Body of pancreas (tissue), 4 donors: ENCODE measurements around the gene CR2. TPM values are rescaled to one million over a fixed set of nuclear protein-coding genes. Genes with fewer than 3 reads are reported as not detected.

Experiments used
- ATAC-seq: fragments of 150-250 bp; one replicate; pipeline ENCODE4 v1.9.1; 2016
- DNase-seq, 4 donors: peaks; one replicate each; pipeline ENCODE4 v3.0.0-alpha.2; 2019
- H3K27ac ChIP-seq, 4 donors: fragments of 200-600 bp; sonication (generic); 1 replicate in 3 of 4; 2 replicates in 1 of 4; pipeline versions ENCODE4 v1.5.1 to v1.6.1; 2016 to 2019; ENCODE audit warnings: mild to moderate bottlenecking in 1 of 4, mixed read lengths in 1 of 4, moderate library complexity in 1 of 4
- H3K27me3 ChIP-seq, 2 donors: fragments of 200-600 bp; sonication (generic); one replicate each; pipeline ENCODE4 v1.6.0; 2016; ENCODE audit warnings: mild to moderate bottlenecking in 1 of 2
- H3K36me3 ChIP-seq, 2 donors: fragments of 200-600 bp; sonication (generic); replicated peaks in 1 of 2; 2 replicates each; pipeline ENCODE4 v1.5.1; 2016; ENCODE audit warnings: low read depth in 2 of 2; ENCODE audit not compliant: insufficient read depth in 1 of 2
- H3K4me1 ChIP-seq: fragments of 200-600 bp; sonication (generic); one replicate; pipeline ENCODE4 v1.6.0; 2016
- H3K4me3 ChIP-seq, 2 donors: fragments of 200-600 bp; sonication (generic); 1 replicate in 1 of 2; 2 replicates in 1 of 2; pipeline ENCODE4 v1.5.1; 2016 to 2019
- H3K9me3 ChIP-seq, 3 donors: fragments of 200-600 bp; sonication (generic); 1 replicate in 2 of 3; 2 replicates in 1 of 3; pipeline ENCODE4 v1.5.1; 2016
- POLR2A ChIP-seq, 3 donors: fragments of 450-650 bp; IDR thresholded peaks; one replicate each; pipeline ENCODE4 v1.6.1; 2016; ENCODE audit warnings: antibody characterized with exemption in 3 of 3, mild to moderate bottlenecking in 2 of 3
- WGBS, 2 donors: methylation state at CpG; one replicate each; pipeline ENCODE4 v1.1.5; 2017; 5-methylcytosine and 5-hydroxymethylcytosine counted together
- intact Hi-C: fragments of 100-400 bp; cut with DNase I; formaldehyde crosslinking; loops from one replicate; pipeline ENCODE4 v1.15.1; 2023
- total RNA-seq, 2 donors: library from RNA; depleted of rRNA; stranded (reverse); fragments of >200 nt; gene quantifications; one replicate each; pipeline ENCODE4 v1.1.0, GENCODE V29; 2016
- TF ChIP-seq, protein P1 (sequence below), 7 experiments: fragments of 450-650 bp in 4 of 7; fragments of 200-600 bp in 3 of 7; sonication (generic) in 3 of 7; IDR thresholded peaks; one replicate each; pipeline ENCODE4 v1.5.1; 2016 to 2019; ENCODE audit warnings: antibody characterized with exemption in 7 of 7

CR2 gene
- total RNA-seq, 2 donors from 2014 or later, result not detected

DNA sequence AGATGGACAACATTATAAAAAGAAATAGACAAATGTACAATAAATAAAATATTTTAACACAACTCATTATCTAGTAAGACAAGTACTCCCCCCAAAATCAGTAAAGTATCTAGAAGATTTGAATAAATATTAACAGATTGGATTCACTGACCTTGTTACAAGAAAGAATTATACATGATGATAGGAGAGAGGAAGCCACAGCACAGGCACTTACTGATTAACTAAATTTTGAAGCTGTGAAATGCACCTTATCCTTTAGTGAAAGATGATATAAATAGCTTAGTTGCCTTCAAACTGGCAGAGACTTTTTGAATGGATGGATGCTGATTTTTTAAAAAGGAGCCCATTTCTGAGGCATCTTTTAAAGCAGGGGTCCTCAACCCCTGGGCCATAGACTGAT, 50.3 kb downstream of the CR2 start:
- Histone ChIP-seq H3K36me3 (no peaks in the 10 kb centered on the region), H3K4me1 (no peaks in the 10 kb centered on the region), H3K4me3 (no peak overlapping the region), H3K27me3 (no peaks in the 10 kb centered on the region), H3K27ac (no peak overlapping the region), H3K9me3 (no peaks in the 10 kb centered on the region)
- TF ChIP-seq, protein P1, sequence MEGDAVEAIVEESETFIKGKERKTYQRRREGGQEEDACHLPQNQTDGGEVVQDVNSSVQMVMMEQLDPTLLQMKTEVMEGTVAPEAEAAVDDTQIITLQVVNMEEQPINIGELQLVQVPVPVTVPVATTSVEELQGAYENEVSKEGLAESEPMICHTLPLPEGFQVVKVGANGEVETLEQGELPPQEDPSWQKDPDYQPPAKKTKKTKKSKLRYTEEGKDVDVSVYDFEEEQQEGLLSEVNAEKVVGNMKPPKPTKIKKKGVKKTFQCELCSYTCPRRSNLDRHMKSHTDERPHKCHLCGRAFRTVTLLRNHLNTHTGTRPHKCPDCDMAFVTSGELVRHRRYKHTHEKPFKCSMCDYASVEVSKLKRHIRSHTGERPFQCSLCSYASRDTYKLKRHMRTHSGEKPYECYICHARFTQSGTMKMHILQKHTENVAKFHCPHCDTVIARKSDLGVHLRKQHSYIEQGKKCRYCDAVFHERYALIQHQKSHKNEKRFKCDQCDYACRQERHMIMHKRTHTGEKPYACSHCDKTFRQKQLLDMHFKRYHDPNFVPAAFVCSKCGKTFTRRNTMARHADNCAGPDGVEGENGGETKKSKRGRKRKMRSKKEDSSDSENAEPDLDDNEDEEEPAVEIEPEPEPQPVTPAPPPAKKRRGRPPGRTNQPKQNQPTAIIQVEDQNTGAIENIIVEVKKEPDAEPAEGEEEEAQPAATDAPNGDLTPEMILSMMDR (IDR thresholded peaks at IDR 0.05), result no peak
- no peak for TF ChIP-seq POLR2A (IDR thresholded peaks at IDR 0.05)
- ATAC-seq (no peak), DNase-seq (no peak)
- intact Hi-C loops, result no loop called here

DNA sequence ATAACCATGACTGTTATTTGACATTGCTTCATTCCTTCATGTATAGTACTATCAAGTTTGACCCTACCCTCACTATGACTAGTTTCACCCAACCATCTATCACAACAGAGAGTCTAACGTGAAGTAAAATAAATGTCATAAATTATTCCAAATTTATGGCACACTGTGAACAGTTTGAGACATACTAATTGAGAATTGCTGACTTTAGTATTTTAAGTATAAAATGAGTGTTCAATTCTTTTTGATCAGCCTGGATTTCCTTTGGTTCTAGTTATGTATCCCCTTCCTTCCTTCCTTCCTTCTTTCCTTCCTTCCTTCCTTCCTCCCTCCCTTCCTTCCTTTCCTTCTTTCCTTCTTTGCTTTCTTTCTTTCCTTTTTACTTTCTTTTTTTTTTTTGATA, 56.3 kb downstream of the CR2 start:
- no peak for ATAC-seq
- H3K4me3 ChIP-seq, result no peak overlapping the region
- TF ChIP-seq, protein P1 (IDR thresholded peaks at IDR 0.05), result no peak
- no peak for TF ChIP-seq POLR2A (IDR thresholded peaks at IDR 0.05)
- no peaks in the 10 kb centered on the region for H3K36me3 ChIP-seq
- 41 to 48% methylated on average over 1 of the region's 1 CpG for WGBS, 2 donors
- no peak for DNase-seq
- intact Hi-C loops, result no loop called here
- no peaks in the 10 kb centered on the region for H3K9me3 ChIP-seq
- no peaks in the 10 kb centered on the region for H3K4me1 ChIP-seq
- H3K27ac ChIP-seq, result no peak overlapping the region
- H3K27me3 ChIP-seq, result no peaks in the 10 kb centered on the region

DNA sequence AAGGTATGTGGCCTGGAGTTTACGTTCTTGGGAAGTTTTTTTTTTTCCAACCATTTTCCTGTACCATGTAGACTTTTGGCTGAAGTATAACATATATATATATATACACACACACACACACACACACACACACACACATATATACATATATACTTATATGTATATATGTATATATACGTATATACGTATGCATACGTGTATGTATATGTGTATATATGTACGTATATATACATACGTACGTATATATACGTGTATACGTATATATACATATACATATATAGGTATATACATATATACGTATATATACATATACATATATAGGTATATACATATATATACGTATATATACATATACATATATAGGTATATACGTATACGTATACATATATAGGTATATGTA, 60.8 kb downstream of the CR2 start:
- no peaks in the 10 kb centered on the region for H3K27me3 ChIP-seq
- no peak for DNase-seq
- ATAC-seq, result no peak
- H3K27ac ChIP-seq, result no peak overlapping the region
- no peak overlapping the region for H3K4me3 ChIP-seq
- no peaks in the 10 kb centered on the region for H3K9me3 ChIP-seq
- H3K36me3 ChIP-seq, result no peaks in the 10 kb centered on the region
- H3K4me1 ChIP-seq, result no peaks in the 10 kb centered on the region
- 79 to 81% methylated on average over 13 of the region's 13 CpGs for WGBS, 2 donors
- intact Hi-C loops, result no loop called here
- TF ChIP-seq, protein P1 (IDR thresholded peaks at IDR 0.05), result no peak
- TF ChIP-seq POLR2A (IDR thresholded peaks at IDR 0.05), result no peak

DNA sequence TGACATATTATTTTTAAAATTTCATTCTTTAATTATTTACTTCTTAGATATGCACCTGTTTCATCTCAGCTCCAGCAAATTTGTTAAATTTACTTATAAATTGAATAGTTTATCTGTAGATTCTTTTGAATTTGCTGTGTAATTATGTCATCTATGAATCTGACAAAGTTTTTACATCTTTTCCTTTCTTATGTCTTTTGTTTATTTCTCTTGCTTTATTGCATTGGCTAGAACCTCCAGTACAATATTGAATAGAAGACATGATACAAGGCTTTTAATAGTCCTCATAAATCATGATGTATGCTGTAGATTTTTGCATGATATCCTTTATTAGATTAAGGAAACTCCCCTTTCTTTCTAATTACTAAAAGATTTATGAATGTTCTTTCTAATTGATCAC, 62.6 kb downstream of the CR2 start:
- TF ChIP-seq, protein P1 (IDR thresholded peaks at IDR 0.05), result no peak
- TF ChIP-seq POLR2A (IDR thresholded peaks at IDR 0.05), result no peak
- Histone ChIP-seq H3K27me3 (no peaks in the 10 kb centered on the region), H3K4me1 (no peaks in the 10 kb centered on the region), H3K9me3 (no peaks in the 10 kb centered on the region), H3K27ac (no peak overlapping the region), H3K36me3 (no peaks in the 10 kb centered on the region), H3K4me3 (no peak overlapping the region)
- no peak for DNase-seq
- intact Hi-C loops, result no loop called here
- ATAC-seq, result no peak

DNA sequence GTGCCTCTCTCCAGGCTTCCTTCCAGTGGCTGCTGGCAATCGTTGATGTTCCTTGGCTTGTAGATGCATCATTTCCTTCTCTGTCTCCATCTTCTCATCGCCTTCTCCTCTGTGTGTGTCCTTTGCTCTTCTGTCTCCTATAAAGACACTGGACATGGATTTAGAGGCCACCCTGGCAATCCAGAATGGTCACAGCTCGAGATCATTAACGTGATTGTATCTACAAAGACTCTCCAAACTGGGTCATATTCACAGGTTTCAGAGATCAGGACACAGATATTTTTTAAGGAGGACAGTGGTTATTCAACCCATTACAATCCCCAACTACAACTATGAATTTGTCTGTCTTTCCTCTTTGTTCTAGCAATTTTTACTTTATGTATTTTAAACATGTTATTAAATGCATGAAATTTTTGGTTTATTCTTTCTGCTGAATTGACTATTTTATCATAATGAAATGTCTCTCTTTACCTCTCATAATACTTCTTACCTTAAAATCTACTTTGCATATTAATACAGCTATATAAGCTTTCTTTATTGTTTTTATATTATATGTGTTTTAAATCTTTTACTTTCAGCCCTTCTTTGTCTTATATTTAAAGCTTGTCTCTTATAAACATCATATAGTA, 64.6 kb downstream of the CR2 start:
- no peak overlapping the region for H3K4me3 ChIP-seq
- H3K36me3 ChIP-seq, result no peaks in the 10 kb centered on the region
- ATAC-seq, result no peak
- no peaks in the 10 kb centered on the region for H3K27me3 ChIP-seq
- no peaks in the 10 kb centered on the region for H3K4me1 ChIP-seq
- H3K9me3 ChIP-seq, result no peaks in the 10 kb centered on the region
- 49 to 66% methylated on average over 4 of the region's 4 CpGs for WGBS, 2 donors
- intact Hi-C loops, result no loop called here
- DNase-seq, result no peak
- no peak for TF ChIP-seq POLR2A (IDR thresholded peaks at IDR 0.05)
- TF ChIP-seq, protein P1 (IDR thresholded peaks at IDR 0.05), result no peak
- H3K27ac ChIP-seq, result no peak overlapping the region
